Activated CD4-positive, alpha-beta memory T cell treated with anti-CD3 and anti-CD28 coated beads for 36 hours (primary cell): Measurements from ENCODE around the gene PDZD7. TPM values are rescaled to one million over a fixed set of nuclear protein-coding genes. Genes with fewer than 3 reads are reported as not detected.

ENCODE experiments used
- CTCF ChIA-PET: fragments of 350-600 bp; sonication (Branson Sonifier 250); formaldehyde crosslinking; loops from one replicate; lab custom pipeline; 2021; ENCODE audit warnings: antibody characterized with exemption, inconsistent platforms; lab: Charles Lee
- POLR2A ChIA-PET: fragments of 350-600 bp; sonication (Branson Sonifier 250); formaldehyde crosslinking; loops from one replicate; lab custom pipeline; 2021; ENCODE audit warnings: antibody characterized with exemption; lab: Charles Lee
- DNase-seq: peaks from one replicate; pipeline ENCODE4 v3.0.0-alpha.2; 2020
- H3K27ac Mint-ChIP-seq: one replicate; pipeline ENCODE4 v1.8.0; 2021; ENCODE audit warnings: mixed read lengths
- H3K27me3 Mint-ChIP-seq: one replicate; pipeline ENCODE4 v1.8.0; 2021; ENCODE audit warnings: mixed read lengths
- H3K36me3 Mint-ChIP-seq: one replicate; pipeline ENCODE4 v1.8.0; 2021; ENCODE audit warnings: mixed read lengths
- H3K4me1 Mint-ChIP-seq: one replicate; pipeline ENCODE4 v1.8.0; 2021; ENCODE audit warnings: low read depth, mixed read lengths
- H3K4me3 Mint-ChIP-seq: one replicate; pipeline ENCODE4 v1.8.0; 2021; ENCODE audit warnings: mild to moderate bottlenecking, mixed read lengths
- H3K9me3 Mint-ChIP-seq: one replicate; pipeline ENCODE4 v1.8.0; 2021; ENCODE audit warnings: mixed read lengths
- intact Hi-C: fragments of 100-400 bp; cut with micrococcal nuclease; formaldehyde crosslinking; loops from one replicate; pipeline ENCODE4 v1.15.1; 2023
- total RNA-seq, 2 experiments: library from RNA; stranded (reverse); gene quantifications; one replicate each; pipeline ENCODE4 v1.2.3, GENCODE V29; 2021

PDZD7 gene
- total RNA-seq, 2 experiments from 2014 or later, result 0.31 to 0.93 TPM

GRCh38 chr10:100989088-100989487 lies 41.8 kb downstream of the PDZD7 start:
- H3K27ac Mint-ChIP-seq, result no peak overlapping the region
- no peaks in the 10 kb centered on the region for H3K27me3 Mint-ChIP-seq
- ChIA-PET CTCF (interaction anchor here (1.1 to 5.7 kb wide), 5 partner anchors 9 to 30 kb away, joined by 3 to 58 read pairs (median 7); partner anchors contain the start of genes LZTS2 and SEMA4G), POLR2A (interaction anchor here (1.0 kb wide), 1 partner anchor 9 kb away, joined by 4 read pairs; no protein-coding TSS in a partner anchor)
- H3K9me3 Mint-ChIP-seq, result no peaks in the 10 kb centered on the region
- H3K36me3 Mint-ChIP-seq, result peaks cover 34% of the 10 kb centered on the region
- intact Hi-C loops, result no loop called here
- H3K4me1 Mint-ChIP-seq, result peaks cover 46% of the 10 kb centered on the region
- no peak for DNase-seq
- H3K4me3 Mint-ChIP-seq, result no peak overlapping the region

GRCh38 chr10:100988166-100988565 lies 42.8 kb downstream of the PDZD7 start:
- H3K9me3 Mint-ChIP-seq, result no peaks in the 10 kb centered on the region
- intact Hi-C loops, result no loop called here
- peak overlapping the region; percentile 92 for H3K4me3 Mint-ChIP-seq
- H3K36me3 Mint-ChIP-seq, result peaks cover 32% of the 10 kb centered on the region
- POLR2A ChIA-PET, result interaction anchor here (0.6 to 1.3 kb wide), 3 partner anchors 10 to 1013 kb away, joined by 3 to 4 read pairs (median 3); no protein-coding TSS in a partner anchor
- no peak for DNase-seq
- H3K27me3 Mint-ChIP-seq, result no peaks in the 10 kb centered on the region
- H3K27ac Mint-ChIP-seq, result no peak overlapping the region
- peaks cover 46% of the 10 kb centered on the region for H3K4me1 Mint-ChIP-seq
- CTCF ChIA-PET, result interaction anchor here (0.6 to 5.7 kb wide), 7 partner anchors 10 to 127 kb away, joined by 3 to 58 read pairs (median 4); partner anchors contain the start of genes LZTS2 and SEMA4G

DNA sequence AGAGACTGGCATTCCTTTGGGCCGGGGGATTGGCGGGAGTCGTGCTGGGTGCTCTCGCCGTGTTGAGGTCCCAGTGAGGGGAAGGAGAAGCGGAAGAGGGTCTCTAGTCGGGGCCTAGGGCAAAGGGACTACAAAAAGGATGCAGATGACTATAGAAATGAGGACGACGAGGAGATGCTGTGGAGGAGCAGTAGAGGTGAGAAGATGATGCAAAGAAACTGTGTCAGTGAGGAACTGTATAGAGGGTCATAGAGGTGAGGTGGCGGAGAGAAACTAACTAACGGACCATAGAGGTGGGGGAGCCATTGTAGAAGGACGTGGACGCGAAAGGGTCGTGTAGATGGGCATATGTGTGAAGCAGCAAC lies 43.3 kb downstream of the PDZD7 start:
- ChIA-PET POLR2A (interaction anchor here (0.6 to 1.3 kb wide), 2 partner anchors 28 to 1014 kb away, joined by 3 read pairs; no protein-coding TSS in a partner anchor), CTCF (interaction anchor here (0.6 to 5.7 kb wide), 5 partner anchors 10 to 128 kb away, joined by 3 to 58 read pairs (median 7); partner anchors contain the start of gene LZTS2)
- no peak for DNase-seq
- H3K4me3 Mint-ChIP-seq, result peak overlapping the region; percentile 92
- H3K4me1 Mint-ChIP-seq, result peaks cover 46% of the 10 kb centered on the region
- H3K36me3 Mint-ChIP-seq, result peaks cover 33% of the 10 kb centered on the region
- H3K9me3 Mint-ChIP-seq, result no peaks in the 10 kb centered on the region
- peak overlapping the region; percentile 76 for H3K27ac Mint-ChIP-seq
- intact Hi-C loops, result loop anchor here (1.0 kb wide), 1 partner anchor 10 kb away; no protein-coding TSS in a partner anchor
- no peaks in the 10 kb centered on the region for H3K27me3 Mint-ChIP-seq

DNA sequence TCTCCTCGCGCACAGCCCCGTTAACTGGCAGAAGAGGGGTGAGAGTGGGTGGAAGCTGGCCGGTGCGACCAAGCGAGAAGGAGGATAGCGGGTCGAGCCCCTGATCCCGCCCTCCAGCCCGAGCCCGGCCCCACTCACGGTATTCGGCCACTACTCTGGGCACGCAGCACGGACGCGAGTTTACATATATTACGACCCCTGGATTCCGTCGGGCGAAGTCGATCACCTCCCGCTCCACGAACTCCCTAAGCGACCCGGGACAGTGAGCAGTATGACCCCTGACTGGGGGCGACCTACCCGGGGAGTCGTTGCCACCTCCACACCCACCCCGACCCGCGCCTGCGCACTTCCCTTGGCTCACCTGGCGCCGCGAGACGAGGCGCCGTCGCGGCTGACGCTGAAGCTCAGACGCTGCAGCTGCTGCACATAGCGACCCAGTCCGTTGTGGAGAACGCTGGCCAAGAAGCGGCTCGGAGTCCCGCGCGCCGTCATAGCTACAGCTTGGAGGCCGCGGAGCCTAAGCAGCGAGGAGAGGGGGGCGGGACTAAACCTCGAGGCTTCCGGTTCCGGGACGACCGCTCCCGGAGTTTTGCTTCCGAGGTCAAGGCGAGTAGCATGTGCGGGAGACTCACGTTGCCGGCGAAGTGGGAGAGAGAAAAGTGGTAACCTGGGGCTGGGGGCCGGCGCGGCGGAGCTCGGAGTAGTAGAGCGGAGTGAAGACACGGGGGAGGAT lies 43.8 kb downstream of the PDZD7 start, which contains the start of the genes MRPL43 and TWNK:
Gene MRPL43 (minus strand): TSS at position 546 of the 733 bp plus-strand sequence. CDS start 54 bp downstream, at position 492.
Gene TWNK (plus strand): TSS at position 592 of the 733 bp plus-strand sequence. CDS start 668 bp downstream, outside the sequence.
- ChIA-PET CTCF (interaction anchor here (1.2 to 5.7 kb wide), 4 partner anchors 11 to 32 kb away, joined by 3 to 58 read pairs (median 8); partner anchors contain the start of gene LZTS2), POLR2A (interaction anchor here (0.6 to 1.3 kb wide), 3 partner anchors 28 to 1014 kb away, joined by 3 read pairs; no protein-coding TSS in a partner anchor)
- peak within 1 kb of the TSS; percentile 92 for H3K4me3 Mint-ChIP-seq
- H3K27me3 Mint-ChIP-seq, result no peaks in the 10 kb centered on the region
- H3K27ac Mint-ChIP-seq, result peak within 1 kb of the TSS; percentile 76
- peak; percentile 92 for DNase-seq
- intact Hi-C loops, result loop anchor here (1.0 kb wide), 1 partner anchor 10 kb away; no protein-coding TSS in a partner anchor
- peaks cover 33% of the 10 kb centered on the region for H3K36me3 Mint-ChIP-seq
- H3K4me1 Mint-ChIP-seq, result peaks cover 46% of the 10 kb centered on the region
- no peaks in the 10 kb centered on the region for H3K9me3 Mint-ChIP-seq

- Mint-ChIP-seq H3K27me3 (no peaks in the 10 kb centered on the region), H3K4me3 (peak overlapping the region; percentile 92), H3K4me1 (peaks cover 46% of the 10 kb centered on the region), H3K9me3 (no peaks in the 10 kb centered on the region), H3K36me3 (peaks cover 33% of the 10 kb centered on the region), H3K27ac (no peak overlapping the region)
- DNase-seq, result no peak
- ChIA-PET CTCF (interaction anchor here (1.2 to 5.7 kb wide), 3 partner anchors 11 to 55 kb away, joined by 3 to 58 read pairs (median 3); partner anchors contain the start of gene LZTS2), POLR2A (interaction anchor here (1.0 kb wide), 1 partner anchor 45 kb away, joined by 3 read pairs; no protein-coding TSS in a partner anchor)
- intact Hi-C loops, result no loop called here
These were observed 44.3 kb downstream of the PDZD7 start for GRCh38 chr10:100986623-100986951.

DNA sequence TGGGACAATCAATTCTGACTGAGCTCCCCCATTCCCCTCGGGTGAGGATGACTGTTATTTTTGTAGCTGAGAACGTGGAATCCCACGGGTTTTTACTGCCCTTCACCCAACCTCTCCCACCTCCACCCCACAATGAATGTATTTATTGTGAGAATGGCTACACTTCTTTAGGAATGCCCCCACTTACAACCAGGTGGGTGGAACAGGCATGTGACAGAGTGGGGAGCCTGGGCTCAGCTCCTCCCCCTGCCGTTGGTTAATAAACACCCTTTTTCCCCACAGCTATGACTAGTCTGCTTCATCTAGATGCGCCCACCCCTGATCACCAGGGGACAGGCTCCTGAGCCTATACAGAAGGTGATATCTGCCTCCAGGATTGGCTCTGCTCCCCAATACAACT lies 45.6 kb downstream of the PDZD7 start:
- no peaks in the 10 kb centered on the region for H3K9me3 Mint-ChIP-seq
- ChIA-PET POLR2A (no interaction called here), CTCF (interaction anchor here (1.3 to 5.7 kb wide), 2 partner anchors 13 to 56 kb away, joined by 3 to 58 read pairs; partner anchors contain the start of gene LZTS2)
- no peak overlapping the region for H3K27ac Mint-ChIP-seq
- H3K4me3 Mint-ChIP-seq, result no peak overlapping the region
- H3K27me3 Mint-ChIP-seq, result no peaks in the 10 kb centered on the region
- intact Hi-C loops, result no loop called here
- peaks cover 35% of the 10 kb centered on the region for H3K4me1 Mint-ChIP-seq
- peaks cover 23% of the 10 kb centered on the region for H3K36me3 Mint-ChIP-seq
- DNase-seq, result no peak

GRCh38 chr10:100984672-100985177 lies 46.2 kb downstream of the PDZD7 start:
- CTCF ChIA-PET, result interaction anchor here (5.7 kb wide), 1 partner anchor 13 kb away, joined by 58 read pairs; the partner anchor contains the start of gene LZTS2
- H3K27me3 Mint-ChIP-seq, result no peaks in the 10 kb centered on the region
- intact Hi-C loops, result no loop called here
- peaks cover 33% of the 10 kb centered on the region for H3K4me1 Mint-ChIP-seq
- peaks cover 21% of the 10 kb centered on the region for H3K36me3 Mint-ChIP-seq
- POLR2A ChIA-PET, result no interaction called here
- H3K9me3 Mint-ChIP-seq, result no peaks in the 10 kb centered on the region
- no peak for DNase-seq
- H3K27ac Mint-ChIP-seq, result no peak overlapping the region
- H3K4me3 Mint-ChIP-seq, result no peak overlapping the region

- peak; percentile 3 for DNase-seq
- Mint-ChIP-seq H3K9me3 (no peaks in the 10 kb centered on the region), H3K27me3 (no peaks in the 10 kb centered on the region), H3K27ac (no peak overlapping the region), H3K4me3 (no peak overlapping the region), H3K36me3 (peaks cover 15% of the 10 kb centered on the region), H3K4me1 (peaks cover 26% of the 10 kb centered on the region)
- ChIA-PET POLR2A (no interaction called here), CTCF (interaction anchor here (2.0 kb wide), 1 partner anchor 14 kb away, joined by 4 read pairs; no protein-coding TSS in a partner anchor)
- intact Hi-C loops, result no loop called here
These were observed 46.9 kb downstream of the PDZD7 start for GRCh38 chr10:100983868-100984671.

GRCh38 chr10:100982916-100983830 lies 47.8 kb downstream of the PDZD7 start:
- peak; percentile 5 for DNase-seq
- Mint-ChIP-seq H3K9me3 (no peaks in the 10 kb centered on the region), H3K27me3 (no peaks in the 10 kb centered on the region), H3K4me1 (peaks cover 21% of the 10 kb centered on the region), H3K4me3 (no peak overlapping the region), H3K36me3 (peaks cover 15% of the 10 kb centered on the region), H3K27ac (no peak overlapping the region)
- ChIA-PET POLR2A (no interaction called here), CTCF (interaction anchor here (2.0 kb wide), 1 partner anchor 15 kb away, joined by 4 read pairs; no protein-coding TSS in a partner anchor)
- intact Hi-C loops, result no loop called here

GRCh38 chr10:100981178-100981772 lies 49.7 kb downstream of the PDZD7 start:
- ChIA-PET POLR2A (no interaction called here), CTCF (interaction anchor here (1.0 kb wide), 2 partner anchors 16 to 69 kb away, joined by 3 to 4 read pairs; no protein-coding TSS in a partner anchor)
- H3K36me3 Mint-ChIP-seq, result peaks cover 5% of the 10 kb centered on the region
- peaks cover 7% of the 10 kb centered on the region for H3K4me1 Mint-ChIP-seq
- H3K27ac Mint-ChIP-seq, result no peak overlapping the region
- H3K4me3 Mint-ChIP-seq, result no peak overlapping the region
- intact Hi-C loops, result no loop called here
- H3K9me3 Mint-ChIP-seq, result no peaks in the 10 kb centered on the region
- H3K27me3 Mint-ChIP-seq, result no peaks in the 10 kb centered on the region
- DNase-seq, result no peak
